Cortex of kidney (tissue), 1 donor: ENCODE measurements around the gene RALGPS2.

Experiments
- DNase-seq: peaks from one replicate; lab custom pipeline; 2025; lab: John Stamatoyannopoulos, UW

RALGPS2 gene

GRCh38 chr1:178724728-178725465 lies at the start of gene RALGPS2:
Gene RALGPS2, plus strand, starts transcription at chr1:178725244. Its CDS starts 51,521 bp downstream, at chr1:178776765.
- DNase-seq: no peak

GRCh38 chr1:178679237-178679636 lies 45.8 kb upstream of the RALGPS2 start:
- no peak for DNase-seq

GRCh38 chr1:178682429-178682828 lies 42.6 kb upstream of the RALGPS2 start:
- DNase-seq: no peak

- DNase-seq: no peak
These were observed 42.2 kb upstream of the RALGPS2 start for GRCh38 chr1:178682886-178683285.

GRCh38 chr1:178683291-178683690 lies 41.8 kb upstream of the RALGPS2 start:
- DNase-seq: no peak

- no peak for DNase-seq
These were observed 40.9 kb upstream of the RALGPS2 start for GRCh38 chr1:178684111-178684510.

GRCh38 chr1:178684542-178685000 lies 40.5 kb upstream of the RALGPS2 start:
- DNase-seq: no peak

GRCh38 chr1:178686407-178686806 lies 38.6 kb upstream of the RALGPS2 start:
- DNase-seq: no peak

- DNase-seq: no peak
These were observed 36.8 kb upstream of the RALGPS2 start for GRCh38 chr1:178688244-178688643.

GRCh38 chr1:178689769-178690168 lies 35.3 kb upstream of the RALGPS2 start:
- DNase-seq: no peak

GRCh38 chr1:178690496-178690895 lies 34.5 kb upstream of the RALGPS2 start:
- no peak for DNase-seq

GRCh38 chr1:178692564-178693327 lies 32.3 kb upstream of the RALGPS2 start:
- DNase-seq: no peak

GRCh38 chr1:178693366-178693765 lies 31.7 kb upstream of the RALGPS2 start:
- no peak for DNase-seq

- no peak for DNase-seq
These were observed 30.0 kb upstream of the RALGPS2 start for GRCh38 chr1:178694923-178695525.

GRCh38 chr1:178702146-178702545 lies 22.9 kb upstream of the RALGPS2 start:
- no peak for DNase-seq

GRCh38 chr1:178704833-178705232 lies 20.2 kb upstream of the RALGPS2 start:
- DNase-seq: no peak

GRCh38 chr1:178706432-178706831 lies 18.6 kb upstream of the RALGPS2 start:
- no peak for DNase-seq

- no peak for DNase-seq
These were observed 11.8 kb upstream of the RALGPS2 start for GRCh38 chr1:178713259-178713658.

- no peak for DNase-seq
These were observed 10.6 kb upstream of the RALGPS2 start for GRCh38 chr1:178714453-178714852.

GRCh38 chr1:178716111-178716510 lies 8.9 kb upstream of the RALGPS2 start:
- DNase-seq: no peak

- DNase-seq: no peak
These were observed 6.5 kb upstream of the RALGPS2 start for GRCh38 chr1:178718520-178718919.

GRCh38 chr1:178723546-178723945 lies 1.5 kb upstream of the RALGPS2 start:
- DNase-seq: no peak

GRCh38 chr1:178724376-178724727 lies 692 bp upstream of the RALGPS2 start:
- DNase-seq: no peak
